ENCODE measurements around the gene CFAP74. TPM values are rescaled to one million over a fixed set of nuclear protein-coding genes. Genes with fewer than 3 reads are reported as not detected.

Gene CFAP74
- total and polyA plus RNA-seq, 9 of the 15 experiments (the other 6 are each of a cell fraction or from before 2014, with no cell fraction given): 0.03 to 0.15 (median 0.05) TPM; not detected in 6

DNA sequence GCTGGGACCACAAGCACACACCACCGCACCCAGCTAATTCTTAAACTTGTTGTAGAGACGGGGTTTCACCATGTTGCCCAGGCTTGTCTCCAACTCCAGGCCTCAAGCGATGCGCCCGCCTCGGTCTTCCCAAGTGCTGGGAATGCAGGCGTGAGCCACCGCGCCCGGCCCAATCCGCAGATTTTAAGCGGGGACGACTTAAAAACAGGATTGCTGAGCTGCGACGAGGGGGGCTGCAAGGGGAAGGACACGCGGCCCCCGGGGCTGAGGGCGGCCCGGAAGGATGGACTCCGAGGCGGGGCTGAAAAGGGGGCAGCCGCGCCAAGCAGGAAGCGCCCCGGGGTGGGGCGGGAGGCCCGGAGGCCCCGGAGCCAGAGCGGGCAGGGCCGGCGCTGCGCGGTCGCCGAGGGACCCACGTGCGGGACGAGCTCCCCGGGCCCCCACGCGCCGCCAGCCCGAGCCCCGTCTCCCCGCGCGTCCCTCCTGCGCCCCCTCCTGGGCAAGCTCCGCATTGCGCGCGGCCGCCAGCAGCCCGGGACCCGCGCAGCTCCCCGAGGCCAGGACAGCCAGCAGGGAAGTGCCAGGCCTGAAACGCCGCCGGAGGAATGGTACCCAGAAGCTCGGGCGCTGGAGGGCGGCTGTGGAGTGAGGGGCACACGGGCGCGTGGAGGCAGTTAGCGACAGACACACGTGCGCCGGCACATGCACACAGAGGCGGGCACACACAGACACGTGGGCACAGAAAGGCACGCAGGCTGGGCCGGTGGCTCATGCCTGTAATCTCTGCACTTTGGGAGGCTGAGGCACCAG, 41.1 kb upstream of the CFAP74 start:
- peak; percentile 84 for ATAC-seq
- POLR2A ChIA-PET: interaction anchor here (0.6 to 1.5 kb wide), 12 partner anchors 9 to 1755 kb away, joined by 3 to 5 read pairs (median 3); no protein-coding TSS in a partner anchor
- peak; percentile 72 to 94 (median 90) for DNase-seq (ENCODE audit: extremely low read depth in 1 of 4, low spot score in 3 of 4)
- Histone ChIP-seq H3K4me1 (replicated peaks in 1 of 2; ENCODE audit: control insufficient read depth in 2 of 2, insufficient read depth in 2 of 2, low read length in 2 of 2) (peaks cover 0 to 49% of the 10 kb centered on the region in 2 experiments; a peak in 2 of 5 replicates), H4K20me1 (replicated peaks; ENCODE audit: control insufficient read depth, insufficient read depth, low read length) (peaks cover 25% of the 10 kb centered on the region), H3K9me3 (replicated peaks; ENCODE audit: control insufficient read depth, insufficient read depth, low read depth, low read length) (no peaks in the 10 kb centered on the region), H3K4me3 (no peak overlapping the region), H2AFZ (ENCODE audit: low read depth, low read length) (peak overlapping the region; percentile 44; the same call in 1 of the 2 replicates), H3K27ac (ENCODE audit: extremely low read depth, low read depth, low read length) (no peak overlapping the region), H3K36me3 (ENCODE audit: control insufficient read depth, insufficient read depth, low read length) (no peaks in the 10 kb centered on the region), H3K4me2 (ENCODE audit: insufficient read depth, low read length) (peak overlapping the region; percentile 2; the same call in 1 of the 2 replicates), H3K9ac (ENCODE audit: insufficient read depth in 1 of 2, low read depth in 2 of 2, low read length in 2 of 2) (no peak overlapping the region), H3K27me3 (ENCODE audit: control insufficient read depth in 2 of 2, insufficient read depth in 2 of 2, low read length in 2 of 2) (peaks cover 33 to 73% of the 10 kb centered on the region in 2 experiments; a peak in 4 of 5 replicates), H3K79me2 (ENCODE audit: control insufficient read depth, insufficient read depth, low read length) (no peaks in the 10 kb centered on the region), H3K9me1 (ENCODE audit: control insufficient read depth, insufficient read depth, low read length) (peaks cover 3% of the 10 kb centered on the region)
- WGBS (ENCODE audit: insufficient coverage, low coverage, missing lambda C conversion rate): 14% methylated on average over 60 of the region's 75 CpGs
- CTCF ChIA-PET (ENCODE audit: low intra/inter-chr PET ratio): interaction anchor here (0.6 to 5.4 kb wide), 4 partner anchors 47 to 136 kb away, joined by 4 to 47 read pairs (median 11); no protein-coding TSS in a partner anchor
- in situ Hi-C loops (cut with MboI) (no loop called here), intact Hi-C loops (cut with micrococcal nuclease) (no loop called here)
- no peak for FAIRE-seq
- BruUV-seq (replicated peaks): no TSS peak
- TF ChIP-seq HOXB6 (CRISPR knock-in tag; IDR thresholded peaks at IDR 0.05; ENCODE audit: borderline replicate concordance) (no peak), FIP1L1 (IDR thresholded peaks at IDR 0.05; ENCODE audit: low read depth, low read length, poor library complexity, severe bottlenecking) (no peak), MAZ (CRISPR knock-in tag; conservative IDR thresholded peaks at IDR 0.05 in 1 of 2, IDR thresholded peaks at IDR 0.05 in 1 of 2) (peak; percentile 66 to 71; a peak in 3 of 4 replicates), NELFE (IDR thresholded peaks at IDR 0.05; ENCODE audit: insufficient read depth, insufficient read length) (no peak), GABPB2 (CRISPR knock-in tag; conservative IDR thresholded peaks at IDR 0.05) (no peak), SAP30 (IDR thresholded peaks at IDR 0.05; ENCODE audit: borderline replicate concordance, insufficient read depth, low read depth, low read length, poor library complexity, severe bottlenecking) (no peak), RCOR1 (IDR thresholded peaks at IDR 0.05; ENCODE audit: borderline replicate concordance in 1 of 2, low read depth in 2 of 2, low read length in 2 of 2) (no peak), PHF8 (IDR thresholded peaks at IDR 0.05; ENCODE audit: borderline replicate concordance, low read length) (no peak), ZNF644 (tag; IDR thresholded peaks at IDR 0.05; ENCODE audit: low read depth) (no peak), POLR2H (tag; IDR thresholded peaks at IDR 0.05; ENCODE audit: low read depth) (no peak), MCM5 (IDR thresholded peaks at IDR 0.05; ENCODE audit: low read depth) (no peak), PML (IDR thresholded peaks at IDR 0.05; ENCODE audit: low read length) (no peak), FOXA3 (CRISPR knock-in tag; conservative IDR thresholded peaks at IDR 0.05 in 1 of 2, IDR thresholded peaks at IDR 0.05 in 1 of 2) (0 out of 4 replicates have a peak, but pooled peaks of 1 of the 2 experiments have one; percentile 35), SRSF9 (IDR thresholded peaks at IDR 0.05; ENCODE audit: borderline replicate concordance, low read depth, low read length) (no peak), POLR2G (IDR thresholded peaks at IDR 0.05; ENCODE audit: low read depth, low read length) (0 out of 2 replicates have a peak, but pooled peaks have one; percentile 16), CBFA2T2 (conservative IDR thresholded peaks at IDR 0.05) (no peak), CEBPG (CRISPR knock-in tag; IDR thresholded peaks at IDR 0.05) (0 out of 2 replicates have a peak, but pooled peaks have one; percentile 14), CEBPG (tag; conservative IDR thresholded peaks at IDR 0.05 in 1 of 2, IDR thresholded peaks at IDR 0.05 in 1 of 2) (no peak), TAF1 (IDR thresholded peaks at IDR 0.05; ENCODE audit: control insufficient read depth, extremely low read depth, insufficient read depth, low read length, severe bottlenecking) (no peak), KLF1 (tag; IDR thresholded peaks at IDR 0.05) (no peak)
